HG03060 (cell line): ENCODE data around the gene DSE.

Experiments
- ATAC-seq: cut with Tn5 transposase; IDR thresholded peaks from one replicate; pipeline ENCODE4 v1.9.1; 2021; ENCODE audit warnings: low read depth, moderate number of reproducible peaks; ENCODE audit not compliant: unreplicated experiment

DSE gene

GRCh38 chr6:116359131-116359530 is 11.6 kb upstream of the DSE start:
- no peak for ATAC-seq

- ATAC-seq = no peak
Observed at GRCh38 chr6:116359835-116360234, 10.9 kb upstream of the DSE start.

- ATAC-seq = no peak
Observed at GRCh38 chr6:116362276-116362675, 8.5 kb upstream of the DSE start.

GRCh38 chr6:116363759-116364158 is 7.0 kb upstream of the DSE start:
- no peak for ATAC-seq

GRCh38 chr6:116364321-116364720 is 6.4 kb upstream of the DSE start:
- ATAC-seq = no peak

- no peak for ATAC-seq
Observed at GRCh38 chr6:116365743-116366142, 5.0 kb upstream of the DSE start.

GRCh38 chr6:116366740-116367275 is 3.9 kb upstream of the DSE start:
- ATAC-seq = no peak

- peak; percentile 69 for ATAC-seq
Observed at GRCh38 chr6:116369540-116369939, 1.2 kb upstream of the DSE start.

GRCh38 chr6:116369964-116370759 is 585 bp upstream of the DSE start:
- peak; percentile 16 for ATAC-seq

- peak; percentile 14 for ATAC-seq
Observed at GRCh38 chr6:116371120-116371917, 572 bp downstream of the DSE start.

GRCh38 chr6:116371918-116372209 is 1.1 kb downstream of the DSE start:
- no peak for ATAC-seq

- ATAC-seq = no peak
Observed at GRCh38 chr6:116373300-116373699, 2.6 kb downstream of the DSE start.

GRCh38 chr6:116373940-116374339 is 3.2 kb downstream of the DSE start:
- no peak for ATAC-seq

GRCh38 chr6:116374586-116374985 is 3.8 kb downstream of the DSE start:
- no peak for ATAC-seq

- ATAC-seq = no peak
Observed at GRCh38 chr6:116375262-116375661, 4.5 kb downstream of the DSE start.

- ATAC-seq = no peak
Observed at GRCh38 chr6:116376149-116376548, 5.4 kb downstream of the DSE start.

GRCh38 chr6:116379764-116380163 is 9.0 kb downstream of the DSE start:
- no peak for ATAC-seq

- ATAC-seq = no peak
Observed at GRCh38 chr6:116380346-116380745, 9.6 kb downstream of the DSE start.

GRCh38 chr6:116381000-116381399 is 10.3 kb downstream of the DSE start:
- no peak for ATAC-seq

- no peak for ATAC-seq
Observed at GRCh38 chr6:116382587-116382986, 11.8 kb downstream of the DSE start.

GRCh38 chr6:116384727-116385458 is 14.1 kb downstream of the DSE start:
- ATAC-seq = no peak
